K562 (cell line): ENCODE data around the gene SCMH1. TPM values are rescaled to one million over a fixed set of nuclear protein-coding genes. Genes with fewer than 3 reads are reported as not detected.
A peak's percentile ranks its signal among the peaks of the same experiment; 100 is the strongest.

ENCODE experiments used
- AFF1 ChIP-seq, 2 experiments: fragments of 450-650 bp; IDR thresholded peaks; 2 replicates each; pipeline ENCODE4 v1.6.1; 2018; ENCODE audit warnings: mild to moderate bottlenecking in 2 of 2, low read depth in 1 of 2; ENCODE audit not compliant: partially characterized antibody in 2 of 2
- CCAR2 ChIP-seq: fragments of 200-400 bp; formaldehyde crosslinking; IDR thresholded peaks from 2 replicates; pipeline ENCODE4 v1.6.1; 2017; ENCODE audit warnings: mild to moderate bottlenecking, low read depth, low read length
- CREBBP ChIP-seq: IDR thresholded peaks from one replicate; pipeline ENCODE4 v1.6.1; 2012; ENCODE audit warnings: low read depth, mild to moderate bottlenecking, control low read depth, inconsistent platforms, low read length
- FOXA3 ChIP-seq, 2 experiments: fragments of 450-650 bp in 1 of 2; sonication (generic) in 1 of 2; formaldehyde crosslinking; IDR thresholded peaks in 1 of 2; conservative IDR thresholded peaks in 1 of 2; 2 replicates each; pipeline versions ENCODE4 v1.4.0 to v1.8.0; 2020 to 2022; ENCODE audit warnings: mild to moderate bottlenecking in 2 of 2, missing genetic modification reagents in 1 of 2
- FOXJ2 ChIP-seq: fragments of 200-800 bp; sonication (Bioruptor generic); IDR thresholded peaks from 2 replicates; pipeline ENCODE4 v1.6.1; 2016; ENCODE audit warnings: missing genetic modification characterization, missing compliant biosample characterization
- HNRNPH1 ChIP-seq: fragments of 200-400 bp; formaldehyde crosslinking; optimal IDR thresholded peaks from 2 replicates; pipeline ENCODE3; 2017; ENCODE audit warnings: low read depth, mild to moderate bottlenecking, low read length, moderate library complexity
- NR1H2 ChIP-seq: sonication (generic); formaldehyde crosslinking; IDR thresholded peaks from 2 replicates; pipeline ENCODE4 v1.4.0; 2020; ENCODE audit warnings: mild to moderate bottlenecking, missing genetic modification reagents
- PHTF2 ChIP-seq: fragments of 250-450 bp; sonication (Bioruptor Pico); IDR thresholded peaks from 2 replicates; pipeline ENCODE4 v1.5.0; 2021; ENCODE audit warnings: mild to moderate bottlenecking
- POLR2AphosphoS5 ChIP-seq: IDR thresholded peaks from 2 replicates; pipeline ENCODE4 v1.6.1; 2011; ENCODE audit warnings: mild to moderate bottlenecking, low read depth, low read length, moderate library complexity; ENCODE audit not compliant: control insufficient read depth, insufficient read depth
- RBM22 ChIP-seq: fragments of 200-400 bp; formaldehyde crosslinking; IDR thresholded peaks from 2 replicates; pipeline ENCODE4 v1.6.1; 2018; ENCODE audit warnings: low read length, low read depth; ENCODE audit not compliant: poor library complexity, severe bottlenecking
- RFX5 ChIP-seq: IDR thresholded peaks from 2 replicates; pipeline ENCODE4 v1.6.1; 2011; ENCODE audit warnings: low read depth, mild to moderate bottlenecking, improper control_type of control experiment, low read length
- SAP30 ChIP-seq: fragments of 200-600 bp; sonication (generic); IDR thresholded peaks from 2 replicates; pipeline ENCODE4 v1.6.1; 2012; ENCODE audit warnings: borderline replicate concordance, low read depth, mild to moderate bottlenecking, moderate library complexity, low read length, control low read depth, inconsistent platforms; ENCODE audit not compliant: insufficient read depth, poor library complexity, severe bottlenecking
- U2AF1 ChIP-seq: fragments of 200-400 bp; formaldehyde crosslinking; optimal IDR thresholded peaks from 2 replicates; pipeline ENCODE3; 2017; ENCODE audit warnings: mild to moderate bottlenecking, low read depth, low read length, moderate library complexity
- ZNF239 ChIP-seq: fragments of 250-450 bp; sonication (Bioruptor Pico); IDR thresholded peaks from 2 replicates; pipeline ENCODE4 v1.4.0; 2020; ENCODE audit warnings: mild to moderate bottlenecking
- ZNF57 ChIP-seq: fragments of 450-650 bp; formaldehyde crosslinking; IDR thresholded peaks from 2 replicates; pipeline ENCODE4 v1.4.0; 2020; ENCODE audit warnings: mild to moderate bottlenecking, moderate library complexity
- ZNF668 ChIP-seq: fragments of 250-450 bp; sonication (Bioruptor Pico); IDR thresholded peaks from 2 replicates; pipeline ENCODE4 v1.8.0; 2022; ENCODE audit warnings: mild to moderate bottlenecking, inconsistent platforms
- ZNF778 ChIP-seq: fragments of 450-650 bp; formaldehyde crosslinking; IDR thresholded peaks from 2 replicates; pipeline ENCODE4 v1.4.0; 2020; ENCODE audit warnings: mild to moderate bottlenecking, moderate library complexity
- polyA plus RNA-seq, 8 experiments: library from polyadenylated mRNA; depleted of rRNA in 4 of 8; stranded (reverse) in 5 of 8; unstranded in 3 of 8; fragments of >200 nt; fragmentation: Nextera tagmentation in 2 of 8; fragmentation: Illumina TruSeq in 1 of 8; extraction: Ambion mirVana in 2 of 8; extraction: Trizol in 1 of 8; gene quantifications; 2 replicates each; pipeline versions ENCODE4 v1.2.1 to v1.2.3, GENCODE V29; 2011 to 2014; ENCODE audit warnings: inconsistent platforms in 1 of 8, missing spikeins in 1 of 8
- total RNA-seq, 7 experiments: library from RNA; depleted of rRNA in 6 of 7; stranded (reverse); fragments of >200 nt in 6 of 7; fragmentation: Illumina TruSeq in 2 of 7; extraction: Trizol in 2 of 7; gene quantifications; 2 replicates each; pipeline versions ENCODE4 v1.2.1 to v1.2.3, GENCODE V29; 2011 to 2021; ENCODE audit warnings: low replicate concordance in 1 of 7
- TF ChIP-seq, protein P1 (sequence below): fragments of 450-650 bp; IDR thresholded peaks from 2 replicates; pipeline ENCODE4 v1.6.1; 2018; ENCODE audit not compliant: partially characterized antibody

Gene SCMH1
- total and polyA plus RNA-seq, 9 of the 15 experiments (the other 6 are each of a cell fraction or from before 2014, with no cell fraction given): 8.5 to 37.0 (median 26.8) TPM

DNA sequence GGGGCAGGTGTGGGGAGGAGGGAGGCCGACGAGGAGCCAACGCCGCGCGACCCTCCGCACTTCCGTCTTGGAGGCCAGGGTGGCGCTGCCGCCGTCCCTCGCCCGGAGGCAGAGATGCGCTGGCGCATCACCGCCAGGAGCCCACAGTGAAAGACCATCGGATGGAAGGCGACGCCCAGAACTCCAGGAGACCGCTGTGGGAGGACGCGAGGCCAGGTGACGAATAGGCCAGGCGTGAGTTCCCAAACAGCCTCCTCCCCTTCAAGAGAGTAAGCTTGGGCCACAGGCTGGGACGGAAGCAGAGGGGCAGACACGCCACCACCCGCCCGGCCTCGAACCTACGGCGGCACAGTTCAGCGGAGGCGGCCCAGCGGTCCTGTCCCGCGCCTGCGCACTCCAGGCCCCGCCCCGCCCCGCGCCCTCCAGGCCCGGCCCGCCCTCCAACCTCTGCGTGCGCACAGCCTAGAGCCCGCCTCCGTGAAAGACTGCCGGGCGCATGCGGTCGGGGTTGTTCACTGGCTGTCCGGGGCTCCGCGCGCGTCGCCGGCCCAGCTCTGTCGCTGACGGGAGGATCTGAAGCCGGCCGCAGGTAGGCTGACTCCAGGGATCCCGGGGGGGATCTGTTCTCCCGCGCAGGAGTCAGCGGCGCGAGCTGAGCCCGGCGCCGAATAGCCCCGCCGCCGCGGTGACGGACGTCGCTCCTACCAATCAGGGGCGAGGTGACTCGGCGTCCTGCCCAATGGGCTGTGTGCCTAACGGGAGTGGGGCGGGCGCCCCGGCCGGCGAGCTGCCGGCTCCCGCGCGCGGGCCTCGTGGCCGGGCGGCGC lies 262.7 kb downstream of the SCMH1 start, which contains the start of gene CTPS1 (continued):
- TF ChIP-seq, protein P1, sequence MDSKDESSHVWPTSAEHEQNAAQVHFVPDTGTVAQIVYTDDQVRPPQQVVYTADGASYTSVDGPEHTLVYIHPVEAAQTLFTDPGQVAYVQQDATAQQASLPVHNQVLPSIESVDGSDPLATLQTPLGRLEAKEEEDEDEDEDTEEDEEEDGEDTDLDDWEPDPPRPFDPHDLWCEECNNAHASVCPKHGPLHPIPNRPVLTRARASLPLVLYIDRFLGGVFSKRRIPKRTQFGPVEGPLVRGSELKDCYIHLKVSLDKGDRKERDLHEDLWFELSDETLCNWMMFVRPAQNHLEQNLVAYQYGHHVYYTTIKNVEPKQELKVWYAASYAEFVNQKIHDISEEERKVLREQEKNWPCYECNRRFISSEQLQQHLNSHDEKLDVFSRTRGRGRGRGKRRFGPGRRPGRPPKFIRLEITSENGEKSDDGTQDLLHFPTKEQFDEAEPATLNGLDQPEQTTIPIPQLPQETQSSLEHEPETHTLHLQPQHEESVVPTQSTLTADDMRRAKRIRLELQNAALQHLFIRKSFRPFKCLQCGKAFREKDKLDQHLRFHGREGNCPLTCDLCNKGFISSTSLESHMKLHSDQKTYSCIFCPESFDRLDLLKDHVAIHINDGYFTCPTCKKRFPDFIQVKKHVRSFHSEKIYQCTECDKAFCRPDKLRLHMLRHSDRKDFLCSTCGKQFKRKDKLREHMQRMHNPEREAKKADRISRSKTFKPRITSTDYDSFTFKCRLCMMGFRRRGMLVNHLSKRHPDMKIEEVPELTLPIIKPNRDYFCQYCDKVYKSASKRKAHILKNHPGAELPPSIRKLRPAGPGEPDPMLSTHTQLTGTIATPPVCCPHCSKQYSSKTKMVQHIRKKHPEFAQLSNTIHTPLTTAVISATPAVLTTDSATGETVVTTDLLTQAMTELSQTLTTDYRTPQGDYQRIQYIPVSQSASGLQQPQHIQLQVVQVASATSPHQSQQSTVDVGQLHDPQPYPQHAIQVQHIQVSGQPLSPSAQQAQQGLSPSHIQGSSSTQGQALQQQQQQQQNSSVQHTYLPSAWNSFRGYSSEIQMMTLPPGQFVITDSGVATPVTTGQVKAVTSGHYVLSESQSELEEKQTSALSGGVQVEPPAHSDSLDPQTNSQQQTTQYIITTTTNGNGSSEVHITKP: peak; percentile 29
- no peak for TF ChIP-seq AFF1 (IDR thresholded peaks at IDR 0.05; ENCODE audit: low read depth in 1 of 2, partially characterized antibody in 2 of 2)
- no peak for TF ChIP-seq NR1H2 (CRISPR knock-in tag)
- no peak for TF ChIP-seq ZNF778 (CRISPR knock-in tag)
- TF ChIP-seq CREBBP: no peak
- TF ChIP-seq ZNF239 (CRISPR knock-in tag): no peak
- no peak for TF ChIP-seq RFX5
- peak; percentile 80; the same call in 1 of the 2 replicates for TF ChIP-seq POLR2AphosphoS5
- TF ChIP-seq U2AF1: no peak
- no peak for TF ChIP-seq CCAR2
- TF ChIP-seq ZNF57 (CRISPR knock-in tag): no peak
- no peak for TF ChIP-seq RBM22
- TF ChIP-seq FOXA3 (CRISPR knock-in tag; conservative IDR thresholded peaks at IDR 0.05 in 1 of 2, IDR thresholded peaks at IDR 0.05 in 1 of 2): 0 out of 4 replicates have a peak, but pooled peaks of 1 of the 2 experiments have one; percentile 9
- no peak for TF ChIP-seq FOXJ2
- TF ChIP-seq ZNF668 (CRISPR knock-in tag): no peak
- no peak for TF ChIP-seq SAP30
- TF ChIP-seq PHTF2 (CRISPR knock-in tag): no peak
- no peak for TF ChIP-seq HNRNPH1
